ENCODE measurements around the gene KLRF2.

The KLRF2 gene

DNA sequence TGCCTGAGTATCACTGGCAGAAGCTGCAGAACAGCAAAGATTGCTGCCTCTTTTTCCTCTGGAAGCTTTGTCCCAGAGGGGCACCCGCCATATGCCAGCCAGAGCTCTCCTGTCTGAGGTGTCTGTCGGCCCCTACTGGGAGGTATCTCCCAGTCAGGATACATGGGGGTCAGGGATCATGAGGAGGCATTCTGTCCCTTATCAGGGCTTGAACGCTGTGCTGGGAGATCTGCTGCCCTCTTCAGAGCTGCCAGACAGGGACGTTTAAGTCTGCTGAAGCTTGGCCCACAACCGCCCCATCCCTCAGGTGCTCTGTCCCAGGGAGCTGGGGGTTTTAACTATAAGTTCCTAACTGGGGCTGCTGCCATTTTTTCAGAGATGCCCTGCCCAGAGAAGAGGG, 32.4 kb upstream of the KLRF2 start:
- peaks cover 7% of the 10 kb centered on the region; the same call in 1 of the 2 replicates for H3K27me3 ChIP-seq (ENCODE audit: control insufficient read depth, low read length)
- no peak overlapping the region for H3K27ac ChIP-seq (ENCODE audit: low read depth, low read length)
- no peaks in the 10 kb centered on the region for H3K9me2 ChIP-seq (replicated peaks; ENCODE audit: control insufficient read depth, low read length)
- H3K36me3 ChIP-seq (ENCODE audit: control insufficient read depth, low read length), result no peaks in the 10 kb centered on the region
- H4K20me1 ChIP-seq (ENCODE audit: control insufficient read depth, insufficient read depth, low read depth, low read length), result no peaks in the 10 kb centered on the region
- no peak overlapping the region for H3K4me3 ChIP-seq (ENCODE audit: low read length)
- H3K9me3 ChIP-seq (ENCODE audit: control insufficient read depth, insufficient read depth, low read length), result no peaks in the 10 kb centered on the region
- TF ChIP-seq, protein P1, sequence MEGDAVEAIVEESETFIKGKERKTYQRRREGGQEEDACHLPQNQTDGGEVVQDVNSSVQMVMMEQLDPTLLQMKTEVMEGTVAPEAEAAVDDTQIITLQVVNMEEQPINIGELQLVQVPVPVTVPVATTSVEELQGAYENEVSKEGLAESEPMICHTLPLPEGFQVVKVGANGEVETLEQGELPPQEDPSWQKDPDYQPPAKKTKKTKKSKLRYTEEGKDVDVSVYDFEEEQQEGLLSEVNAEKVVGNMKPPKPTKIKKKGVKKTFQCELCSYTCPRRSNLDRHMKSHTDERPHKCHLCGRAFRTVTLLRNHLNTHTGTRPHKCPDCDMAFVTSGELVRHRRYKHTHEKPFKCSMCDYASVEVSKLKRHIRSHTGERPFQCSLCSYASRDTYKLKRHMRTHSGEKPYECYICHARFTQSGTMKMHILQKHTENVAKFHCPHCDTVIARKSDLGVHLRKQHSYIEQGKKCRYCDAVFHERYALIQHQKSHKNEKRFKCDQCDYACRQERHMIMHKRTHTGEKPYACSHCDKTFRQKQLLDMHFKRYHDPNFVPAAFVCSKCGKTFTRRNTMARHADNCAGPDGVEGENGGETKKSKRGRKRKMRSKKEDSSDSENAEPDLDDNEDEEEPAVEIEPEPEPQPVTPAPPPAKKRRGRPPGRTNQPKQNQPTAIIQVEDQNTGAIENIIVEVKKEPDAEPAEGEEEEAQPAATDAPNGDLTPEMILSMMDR (IDR thresholded peaks at IDR 0.05; ENCODE audit: low read depth, low read length, poor library complexity, severe bottlenecking), result no peak
- no peak for TF ChIP-seq EZH2phosphoT487 (IDR thresholded peaks at IDR 0.05; ENCODE audit: borderline replicate concordance, low read length)
- no peak overlapping the region for H3K4me2 ChIP-seq (ENCODE audit: low read length)
- no peaks in the 10 kb centered on the region for H3F3A ChIP-seq (ENCODE audit: control insufficient read depth, insufficient read depth)
- H3K4me1 ChIP-seq (ENCODE audit: control insufficient read depth, low read length), result no peaks in the 10 kb centered on the region
- no peaks in the 10 kb centered on the region for H3K79me2 ChIP-seq (ENCODE audit: control insufficient read depth, low read length)

DNA sequence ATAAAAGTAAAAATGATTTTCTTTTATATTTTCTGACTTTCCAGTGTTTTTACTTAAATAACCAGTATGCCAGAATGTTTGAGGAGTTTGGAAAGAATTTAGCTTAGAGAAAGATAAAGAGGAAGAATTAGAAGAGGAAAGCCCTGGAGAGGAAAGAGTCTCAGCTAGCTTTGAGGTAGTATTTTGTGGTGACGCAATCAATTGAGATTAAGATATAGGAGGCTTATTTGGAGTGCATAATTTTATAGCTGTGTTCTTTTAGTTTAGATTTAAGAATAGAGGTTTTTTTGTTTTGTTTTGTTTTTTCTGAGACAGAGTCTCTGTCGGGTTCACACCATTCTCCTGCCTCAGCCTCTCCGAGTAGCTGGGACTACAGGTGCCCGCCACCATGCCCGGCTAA, 30.2 kb upstream of the KLRF2 start:
- Histone ChIP-seq H3F3A (ENCODE audit: control insufficient read depth, insufficient read depth) (no peaks in the 10 kb centered on the region), H3K4me2 (ENCODE audit: low read length) (no peak overlapping the region), H3K27me3 (ENCODE audit: control insufficient read depth, low read length) (peaks cover 13% of the 10 kb centered on the region), H3K9me2 (replicated peaks; ENCODE audit: control insufficient read depth, low read length) (no peaks in the 10 kb centered on the region), H3K4me1 (ENCODE audit: control insufficient read depth, low read length) (no peaks in the 10 kb centered on the region), H3K9me3 (ENCODE audit: control insufficient read depth, insufficient read depth, low read length) (no peaks in the 10 kb centered on the region), H4K20me1 (ENCODE audit: control insufficient read depth, insufficient read depth, low read depth, low read length) (no peaks in the 10 kb centered on the region), H3K79me2 (ENCODE audit: control insufficient read depth, low read length) (no peaks in the 10 kb centered on the region), H3K4me3 (ENCODE audit: low read length) (no peak overlapping the region), H3K27ac (ENCODE audit: low read depth, low read length) (no peak overlapping the region), H3K36me3 (ENCODE audit: control insufficient read depth, low read length) (no peaks in the 10 kb centered on the region)
- no peak for TF ChIP-seq EZH2phosphoT487 (IDR thresholded peaks at IDR 0.05; ENCODE audit: borderline replicate concordance, low read length)
- TF ChIP-seq, protein P1 (IDR thresholded peaks at IDR 0.05; ENCODE audit: low read depth, low read length, poor library complexity, severe bottlenecking), result no peak

DNA sequence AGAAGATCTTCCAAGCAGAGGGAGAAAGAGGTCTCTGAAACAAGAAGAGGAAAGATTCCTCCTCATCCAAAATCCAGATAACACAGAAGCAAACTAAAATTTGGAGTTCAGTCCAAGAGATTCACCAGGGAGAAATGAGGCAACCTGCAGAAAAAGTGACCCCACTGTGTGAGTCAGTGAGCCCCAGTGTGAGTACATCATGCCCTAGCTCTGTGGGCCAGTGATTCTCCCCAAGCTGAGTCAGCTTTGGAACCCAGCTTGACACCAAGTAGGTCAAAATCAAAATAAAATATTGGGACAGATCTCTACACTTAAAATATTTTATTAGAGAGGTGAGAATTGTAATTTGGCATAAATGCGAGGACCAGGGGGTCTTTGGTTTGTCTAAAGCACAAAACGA, 29.4 kb upstream of the KLRF2 start:
- H3K27ac ChIP-seq (ENCODE audit: low read depth, low read length), result no peak overlapping the region
- no peaks in the 10 kb centered on the region for H3K9me2 ChIP-seq (replicated peaks; ENCODE audit: control insufficient read depth, low read length)
- no peaks in the 10 kb centered on the region for H4K20me1 ChIP-seq (ENCODE audit: control insufficient read depth, insufficient read depth, low read depth, low read length)
- no peak overlapping the region for H3K4me3 ChIP-seq (ENCODE audit: low read length)
- peaks cover 13% of the 10 kb centered on the region for H3K27me3 ChIP-seq (ENCODE audit: control insufficient read depth, low read length)
- H3K9me3 ChIP-seq (ENCODE audit: control insufficient read depth, insufficient read depth, low read length), result no peaks in the 10 kb centered on the region
- no peaks in the 10 kb centered on the region for H3K79me2 ChIP-seq (ENCODE audit: control insufficient read depth, low read length)
- TF ChIP-seq, protein P1 (IDR thresholded peaks at IDR 0.05; ENCODE audit: low read depth, low read length, poor library complexity, severe bottlenecking), result no peak
- no peak for TF ChIP-seq EZH2phosphoT487 (IDR thresholded peaks at IDR 0.05; ENCODE audit: borderline replicate concordance, low read length)
- H3K36me3 ChIP-seq (ENCODE audit: control insufficient read depth, low read length), result no peaks in the 10 kb centered on the region
- no peak overlapping the region for H3K4me2 ChIP-seq (ENCODE audit: low read length)
- no peaks in the 10 kb centered on the region for H3K4me1 ChIP-seq (ENCODE audit: control insufficient read depth, low read length)
- H3F3A ChIP-seq (ENCODE audit: control insufficient read depth, insufficient read depth), result no peaks in the 10 kb centered on the region

DNA sequence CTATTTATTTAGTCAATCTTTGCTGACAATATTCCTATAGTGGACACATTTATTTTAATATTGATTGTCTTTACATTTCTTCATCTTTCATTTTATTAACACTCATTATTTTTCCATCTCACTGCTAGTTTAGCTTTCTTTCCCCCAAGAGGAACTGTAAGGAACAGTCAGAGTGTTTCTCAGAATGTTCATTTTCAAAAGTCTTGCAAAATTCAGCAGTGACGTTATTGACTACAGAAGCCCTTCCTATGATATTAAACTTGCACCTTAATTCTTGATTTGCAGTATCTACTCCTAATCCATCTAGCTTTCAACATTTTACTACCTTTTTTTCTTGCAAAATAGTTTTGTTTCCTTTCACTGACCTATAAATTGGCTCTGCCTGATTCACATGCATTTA, 25.1 kb upstream of the KLRF2 start:
- Histone ChIP-seq H3K4me2 (ENCODE audit: low read length) (no peak overlapping the region), H3K4me3 (ENCODE audit: low read length) (no peak overlapping the region), H3F3A (ENCODE audit: control insufficient read depth, insufficient read depth) (no peaks in the 10 kb centered on the region), H3K79me2 (ENCODE audit: control insufficient read depth, low read length) (no peaks in the 10 kb centered on the region), H3K27ac (ENCODE audit: low read depth, low read length) (no peak overlapping the region), H4K20me1 (ENCODE audit: control insufficient read depth, insufficient read depth, low read depth, low read length) (no peaks in the 10 kb centered on the region), H3K36me3 (ENCODE audit: control insufficient read depth, low read length) (no peaks in the 10 kb centered on the region), H3K9me3 (ENCODE audit: control insufficient read depth, insufficient read depth, low read length) (no peaks in the 10 kb centered on the region), H3K27me3 (ENCODE audit: control insufficient read depth, low read length) (peaks cover 13% of the 10 kb centered on the region), H3K9me2 (replicated peaks; ENCODE audit: control insufficient read depth, low read length) (no peaks in the 10 kb centered on the region), H3K4me1 (ENCODE audit: control insufficient read depth, low read length) (no peaks in the 10 kb centered on the region)
- TF ChIP-seq EZH2phosphoT487 (IDR thresholded peaks at IDR 0.05; ENCODE audit: borderline replicate concordance, low read length), result no peak
- TF ChIP-seq, protein P1 (IDR thresholded peaks at IDR 0.05; ENCODE audit: low read depth, low read length, poor library complexity, severe bottlenecking), result no peak
